Measurements from ENCODE around the gene MRGPRX2.

MRGPRX2 gene

DNA sequence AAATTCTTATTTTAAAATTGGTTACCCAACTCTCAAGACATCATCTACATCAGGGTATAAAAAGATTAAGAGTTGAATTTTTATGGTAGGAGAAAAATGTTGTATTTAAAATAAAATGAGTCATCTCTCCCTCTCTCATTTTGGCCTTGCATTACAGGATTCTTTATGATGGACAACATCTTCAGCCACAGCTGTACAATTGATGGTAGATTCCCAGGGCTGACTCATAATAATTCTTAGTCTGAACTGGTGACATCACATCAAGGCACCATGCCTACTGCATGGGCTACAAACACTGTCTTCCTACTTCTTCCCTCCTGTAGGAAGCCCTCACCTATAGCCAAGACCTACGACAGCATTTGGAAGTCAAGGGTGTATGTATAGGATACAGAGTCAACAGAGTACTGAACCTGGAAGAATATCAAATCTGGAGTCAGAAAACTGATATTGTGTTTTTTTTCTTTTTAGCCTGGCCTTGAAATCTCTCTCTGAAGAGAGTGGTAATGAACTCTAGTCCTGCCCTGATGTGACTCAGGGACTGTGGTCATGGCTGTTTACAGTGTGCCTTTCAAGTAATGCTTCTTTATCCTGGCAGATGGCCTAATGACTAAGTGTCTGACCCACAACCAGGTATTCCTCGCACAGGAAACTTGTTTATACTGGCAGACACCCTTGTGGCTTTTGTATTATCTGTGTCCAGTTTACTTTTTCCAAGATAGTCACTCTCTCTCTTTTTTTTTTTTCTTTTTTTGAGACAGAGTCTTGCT lies 32.5 kb downstream of the MRGPRX2 start:
- H3K9me3 ChIP-seq (ENCODE audit: insufficient read depth, low read length): no peaks in the 10 kb centered on the region
- H3K36me3 ChIP-seq (ENCODE audit: insufficient read depth, insufficient read length, low read length): no peaks in the 10 kb centered on the region

DNA sequence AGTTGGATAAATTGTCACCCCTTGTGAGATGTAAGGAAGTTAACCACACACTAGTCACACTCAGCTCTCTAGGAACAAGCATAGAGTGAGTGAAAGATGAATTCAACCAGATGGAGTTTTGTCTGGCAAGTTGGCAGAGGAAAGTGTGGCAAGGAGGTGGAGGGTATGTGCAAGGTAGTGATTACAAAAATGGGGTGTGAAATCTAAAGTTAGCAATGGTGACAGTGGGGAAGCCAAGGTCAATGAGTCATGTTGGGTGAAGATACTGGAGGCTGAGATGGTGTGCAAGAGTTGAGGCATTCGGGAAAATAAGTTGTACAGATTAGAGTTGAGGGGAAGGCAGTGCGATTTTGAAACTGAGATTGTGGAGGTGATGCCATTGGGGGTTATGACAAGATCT lies 33.7 kb downstream of the MRGPRX2 start:
- Histone ChIP-seq H3K9me3 (ENCODE audit: insufficient read depth, low read length) (no peaks in the 10 kb centered on the region), H3K9ac (ENCODE audit: insufficient read length, low read depth) (no peak overlapping the region), H3K4me3 (ENCODE audit: insufficient read length, low read depth) (no peak overlapping the region), H3K27me3 (ENCODE audit: insufficient read depth, insufficient read length) (no peaks in the 10 kb centered on the region), H3K4me1 (ENCODE audit: insufficient read depth, insufficient read length) (no peaks in the 10 kb centered on the region), H3K36me3 (ENCODE audit: insufficient read depth, insufficient read length, low read length) (no peaks in the 10 kb centered on the region)
- TF ChIP-seq SUZ12 (IDR thresholded peaks at IDR 0.05; ENCODE audit: extremely low read depth, insufficient read depth, insufficient read length) (no peak), ZNF274 (IDR thresholded peaks at IDR 0.05; ENCODE audit: low read depth, low read length) (no peak), YY1 (IDR thresholded peaks at IDR 0.05; ENCODE audit: insufficient read depth, insufficient read length) (no peak)
- DNase-seq (ENCODE audit: low read depth, low spot score): no peak

More for the DNA sequence above, 32.5 kb downstream of the MRGPRX2 start:
- Histone ChIP-seq H3K4me1 (ENCODE audit: insufficient read depth, insufficient read length) (no peaks in the 10 kb centered on the region), H3K9ac (ENCODE audit: insufficient read length, low read depth) (no peak overlapping the region), H3K4me3 (ENCODE audit: insufficient read length, low read depth) (no peak overlapping the region), H3K27me3 (ENCODE audit: insufficient read depth, insufficient read length) (no peaks in the 10 kb centered on the region)
- TF ChIP-seq ZNF274 (IDR thresholded peaks at IDR 0.05; ENCODE audit: low read depth, low read length) (no peak), SUZ12 (IDR thresholded peaks at IDR 0.05; ENCODE audit: extremely low read depth, insufficient read depth, insufficient read length) (no peak), YY1 (IDR thresholded peaks at IDR 0.05; ENCODE audit: insufficient read depth, insufficient read length) (no peak)
- DNase-seq (ENCODE audit: low read depth, low spot score): no peak

DNA sequence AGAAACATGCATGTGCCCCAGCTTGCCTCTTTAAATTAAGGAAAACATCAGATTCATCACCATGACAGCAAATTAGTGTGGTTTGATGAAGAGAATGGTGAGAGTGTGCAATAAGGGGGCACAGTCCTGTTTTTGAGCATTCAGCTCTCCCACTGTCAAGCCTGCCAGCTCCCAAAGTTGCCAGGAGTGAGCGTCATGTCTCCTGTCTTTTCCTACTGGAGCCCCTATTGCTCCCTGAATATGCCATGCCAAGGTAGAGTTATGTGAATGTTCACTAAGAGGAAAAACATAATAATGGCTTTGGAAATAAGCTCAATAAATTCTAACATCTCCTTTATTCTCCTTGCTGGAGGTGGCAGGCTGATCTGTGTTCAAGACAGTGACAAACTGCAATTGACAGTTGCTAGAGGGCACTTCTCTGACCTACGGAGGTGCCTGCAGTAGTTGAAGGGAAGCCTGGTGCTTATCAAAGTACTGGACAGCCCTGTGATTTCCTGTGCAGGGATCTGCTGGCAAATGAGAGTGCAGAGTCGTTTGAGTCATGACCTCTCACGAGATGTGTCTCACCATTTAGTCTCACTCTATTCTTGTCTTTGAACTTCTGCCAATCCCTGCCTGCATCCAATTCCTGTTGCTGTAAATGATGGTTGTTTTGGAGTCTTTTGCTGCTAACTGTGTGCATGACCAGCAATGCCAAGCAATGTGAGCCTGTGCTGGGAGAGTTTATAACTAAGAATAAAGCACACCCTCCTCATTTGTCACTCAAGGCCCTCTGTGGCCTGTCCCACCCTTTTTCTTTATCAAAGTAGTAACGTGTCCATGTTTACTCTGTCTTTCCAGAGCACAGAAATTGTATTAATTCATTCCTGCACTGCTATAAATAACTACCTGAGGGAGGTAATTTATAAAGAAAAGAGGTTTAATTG lies 34.8 kb downstream of the MRGPRX2 start:
- Histone ChIP-seq H3K27me3 (ENCODE audit: insufficient read depth, insufficient read length) (no peaks in the 10 kb centered on the region), H3K9me3 (ENCODE audit: insufficient read depth, low read length) (no peaks in the 10 kb centered on the region), H3K4me1 (ENCODE audit: insufficient read depth, insufficient read length) (no peaks in the 10 kb centered on the region), H3K9ac (ENCODE audit: insufficient read length, low read depth) (no peak overlapping the region), H3K36me3 (ENCODE audit: insufficient read depth, insufficient read length, low read length) (no peaks in the 10 kb centered on the region), H3K4me3 (ENCODE audit: insufficient read length, low read depth) (no peak overlapping the region)
- no peak for DNase-seq (ENCODE audit: low read depth, low spot score)
- no peak for TF ChIP-seq ZNF274 (IDR thresholded peaks at IDR 0.05; ENCODE audit: low read depth, low read length)
- TF ChIP-seq SUZ12 (IDR thresholded peaks at IDR 0.05; ENCODE audit: extremely low read depth, insufficient read depth, insufficient read length): no peak
- no peak for TF ChIP-seq YY1 (IDR thresholded peaks at IDR 0.05; ENCODE audit: insufficient read depth, insufficient read length)

DNA sequence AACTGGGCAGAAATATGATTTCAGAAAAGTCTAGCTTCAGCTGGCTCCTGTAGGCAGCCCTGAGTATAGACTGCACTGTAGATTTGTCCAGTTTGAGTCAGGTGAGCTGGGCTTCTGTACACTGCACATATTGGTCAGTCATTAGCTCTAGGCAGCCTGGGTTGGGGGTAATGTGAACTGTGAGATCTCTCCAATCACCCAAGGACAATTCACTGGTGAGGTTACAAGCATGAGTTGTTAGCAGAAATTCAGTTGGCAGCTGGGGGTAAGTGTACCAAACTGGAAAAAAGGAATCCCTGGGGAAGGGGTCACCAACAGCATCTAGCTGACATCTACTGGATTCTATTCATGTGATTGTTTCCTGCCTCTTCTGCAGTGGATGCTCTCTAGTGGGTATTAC lies 39.7 kb downstream of the MRGPRX2 start:
- Histone ChIP-seq H3K9ac (ENCODE audit: insufficient read length, low read depth) (no peak overlapping the region), H3K36me3 (ENCODE audit: insufficient read depth, insufficient read length, low read length) (no peaks in the 10 kb centered on the region), H3K4me1 (ENCODE audit: insufficient read depth, insufficient read length) (no peaks in the 10 kb centered on the region), H3K9me3 (ENCODE audit: insufficient read depth, low read length) (no peaks in the 10 kb centered on the region), H3K4me3 (ENCODE audit: insufficient read length, low read depth) (no peak overlapping the region), H3K27me3 (ENCODE audit: insufficient read depth, insufficient read length) (no peaks in the 10 kb centered on the region)
- TF ChIP-seq ZNF274 (IDR thresholded peaks at IDR 0.05; ENCODE audit: low read depth, low read length) (no peak), SUZ12 (IDR thresholded peaks at IDR 0.05; ENCODE audit: extremely low read depth, insufficient read depth, insufficient read length) (no peak), YY1 (IDR thresholded peaks at IDR 0.05; ENCODE audit: insufficient read depth, insufficient read length) (no peak)
- DNase-seq (ENCODE audit: low read depth, low spot score): no peak

DNA sequence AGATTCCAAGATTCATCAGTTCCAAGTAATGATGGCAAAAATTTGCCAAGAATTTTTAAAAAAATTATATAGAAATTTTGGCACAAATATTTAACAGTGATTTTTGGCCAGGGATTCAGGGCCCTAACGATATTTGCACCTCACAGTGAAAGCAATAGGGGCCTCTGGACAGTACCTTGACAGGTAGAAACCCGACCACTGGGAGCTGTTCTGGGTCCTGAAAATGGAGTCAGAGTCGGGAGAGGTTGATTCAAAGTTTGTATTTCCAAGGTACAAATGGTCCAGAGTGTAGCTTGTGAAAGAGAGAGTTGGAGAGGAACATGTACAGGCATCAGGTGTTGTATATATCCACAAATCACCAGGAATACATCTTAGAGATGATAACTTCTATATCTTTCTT lies 41.6 kb downstream of the MRGPRX2 start:
- TF ChIP-seq SUZ12 (IDR thresholded peaks at IDR 0.05; ENCODE audit: extremely low read depth, insufficient read depth, insufficient read length): no peak
- TF ChIP-seq YY1 (IDR thresholded peaks at IDR 0.05; ENCODE audit: insufficient read depth, insufficient read length): no peak
- TF ChIP-seq ZNF274 (IDR thresholded peaks at IDR 0.05; ENCODE audit: low read depth, low read length): no peak
- Histone ChIP-seq H3K27me3 (ENCODE audit: insufficient read depth, insufficient read length) (no peaks in the 10 kb centered on the region), H3K4me1 (ENCODE audit: insufficient read depth, insufficient read length) (no peaks in the 10 kb centered on the region), H3K9me3 (ENCODE audit: insufficient read depth, low read length) (no peaks in the 10 kb centered on the region), H3K36me3 (ENCODE audit: insufficient read depth, insufficient read length, low read length) (no peaks in the 10 kb centered on the region), H3K4me3 (ENCODE audit: insufficient read length, low read depth) (no peak overlapping the region), H3K9ac (ENCODE audit: insufficient read length, low read depth) (no peak overlapping the region)
- peak; percentile 6 for DNase-seq (ENCODE audit: low read depth, low spot score)

DNA sequence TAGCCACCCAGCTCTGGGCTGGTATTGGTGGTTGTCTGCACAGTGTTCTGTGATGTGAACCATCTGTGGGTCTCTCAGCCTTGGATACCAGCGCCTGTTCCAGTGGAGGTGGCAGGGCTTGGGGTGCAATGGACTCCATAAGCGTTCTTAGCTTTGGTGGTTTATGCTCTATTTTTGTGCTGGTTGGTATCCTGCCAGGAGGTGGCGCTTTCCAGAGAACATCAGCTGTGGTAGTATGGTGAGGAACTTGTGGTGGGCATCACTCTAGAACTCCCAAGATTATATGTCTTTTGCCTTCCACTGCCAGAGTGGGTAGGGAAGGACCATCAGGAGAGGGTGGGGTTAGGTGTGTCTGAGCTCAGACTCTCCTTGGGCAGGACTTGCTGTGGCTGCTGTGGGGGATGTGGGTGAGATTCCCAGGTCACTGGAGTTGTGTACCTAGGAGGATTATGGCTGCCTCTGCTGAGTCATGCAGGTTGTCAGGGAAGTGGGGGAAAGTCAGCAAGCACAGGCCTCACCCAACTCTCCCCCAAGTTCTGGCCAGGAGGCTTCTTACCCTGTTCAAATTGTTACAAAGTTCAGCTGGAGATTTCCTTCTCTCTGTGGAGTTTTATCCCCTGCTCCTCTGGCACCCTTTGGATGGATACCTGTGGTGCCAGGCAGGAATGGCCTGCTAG lies 47.2 kb downstream of the MRGPRX2 start:
- no peaks in the 10 kb centered on the region for H3K4me1 ChIP-seq (ENCODE audit: insufficient read depth, insufficient read length)
- no peaks in the 10 kb centered on the region for H3K9me3 ChIP-seq (ENCODE audit: insufficient read depth, low read length)
- H3K27me3 ChIP-seq (ENCODE audit: insufficient read depth, insufficient read length): no peaks in the 10 kb centered on the region
- no peak overlapping the region for H3K4me3 ChIP-seq (ENCODE audit: insufficient read length, low read depth)
- no peak for DNase-seq (ENCODE audit: low read depth, low spot score)
- TF ChIP-seq YY1 (IDR thresholded peaks at IDR 0.05; ENCODE audit: insufficient read depth, insufficient read length) (no peak), ZNF274 (IDR thresholded peaks at IDR 0.05; ENCODE audit: low read depth, low read length) (no peak), SUZ12 (IDR thresholded peaks at IDR 0.05; ENCODE audit: extremely low read depth, insufficient read depth, insufficient read length) (no peak)
- no peak overlapping the region for H3K9ac ChIP-seq (ENCODE audit: insufficient read length, low read depth)
- no peaks in the 10 kb centered on the region for H3K36me3 ChIP-seq (ENCODE audit: insufficient read depth, insufficient read length, low read length)
